ENCODE measurements around the gene TMA7B.
"Not testable (repeated sequence)": the region's sequence is repeated elsewhere in the genome, so short reads cannot be mapped to it uniquely, and the experiment has no call there.

TMA7B gene

DNA sequence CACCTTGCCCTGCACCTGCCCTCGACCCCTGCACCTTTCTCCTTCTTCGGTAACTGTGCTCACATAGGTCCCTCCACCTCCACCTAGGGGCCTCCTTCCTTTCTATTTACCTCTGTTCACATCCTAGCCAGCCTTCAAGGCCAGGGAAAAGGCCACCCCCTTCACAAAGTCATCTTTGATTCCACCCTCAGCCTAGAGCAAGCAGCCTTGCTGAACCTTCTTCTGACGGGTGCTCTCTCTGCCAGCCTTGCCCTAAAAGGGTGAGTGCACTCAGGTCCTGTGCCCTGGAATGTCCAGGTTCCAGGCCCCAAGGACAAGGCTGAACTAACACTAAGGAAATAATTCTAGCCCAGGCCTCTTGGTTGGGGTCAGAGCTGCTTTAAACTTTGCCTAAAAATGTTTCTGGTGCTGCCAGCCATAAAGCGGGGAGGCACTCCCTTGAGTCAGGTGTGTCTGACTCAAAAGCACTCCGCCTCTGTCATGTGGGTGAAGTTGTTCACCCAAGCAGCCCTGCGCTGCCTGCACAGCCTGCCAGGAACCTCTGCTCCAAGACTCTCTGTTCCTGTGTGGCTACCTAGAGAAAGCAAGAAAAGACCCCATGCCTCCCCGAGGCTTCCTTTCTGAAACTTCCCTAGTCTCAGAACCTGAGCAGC is 25.3 kb downstream of the TMA7B start:
- DNase-seq = no peak

- DNase-seq = no peak
Measured at GRCh38 chr22:39988386-39989114, 28.4 kb downstream of the TMA7B start.

DNA sequence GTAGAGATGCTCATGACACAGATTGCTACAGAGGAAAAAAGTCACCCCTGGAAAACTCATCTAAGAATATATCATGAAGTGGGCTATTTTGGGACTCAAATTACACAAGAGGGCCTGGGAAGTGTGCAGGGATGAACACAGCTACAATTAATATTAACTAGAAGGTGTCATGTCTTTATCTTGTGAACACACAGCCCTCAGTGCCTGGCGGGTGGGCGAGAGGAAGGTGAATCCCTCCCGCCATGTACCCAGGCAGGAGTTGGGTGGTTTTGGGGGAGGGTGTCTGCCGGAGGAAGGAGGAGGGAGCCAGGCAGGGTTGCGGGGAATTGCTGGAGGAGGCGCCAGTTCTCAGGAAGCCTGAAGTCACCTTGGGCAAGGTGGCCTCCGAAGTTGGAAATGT is 29.4 kb downstream of the TMA7B start:
- no peak for DNase-seq

GRCh38 chr22:39990686-39991085 is 30.5 kb downstream of the TMA7B start:
- DNase-seq = no peak

DNA sequence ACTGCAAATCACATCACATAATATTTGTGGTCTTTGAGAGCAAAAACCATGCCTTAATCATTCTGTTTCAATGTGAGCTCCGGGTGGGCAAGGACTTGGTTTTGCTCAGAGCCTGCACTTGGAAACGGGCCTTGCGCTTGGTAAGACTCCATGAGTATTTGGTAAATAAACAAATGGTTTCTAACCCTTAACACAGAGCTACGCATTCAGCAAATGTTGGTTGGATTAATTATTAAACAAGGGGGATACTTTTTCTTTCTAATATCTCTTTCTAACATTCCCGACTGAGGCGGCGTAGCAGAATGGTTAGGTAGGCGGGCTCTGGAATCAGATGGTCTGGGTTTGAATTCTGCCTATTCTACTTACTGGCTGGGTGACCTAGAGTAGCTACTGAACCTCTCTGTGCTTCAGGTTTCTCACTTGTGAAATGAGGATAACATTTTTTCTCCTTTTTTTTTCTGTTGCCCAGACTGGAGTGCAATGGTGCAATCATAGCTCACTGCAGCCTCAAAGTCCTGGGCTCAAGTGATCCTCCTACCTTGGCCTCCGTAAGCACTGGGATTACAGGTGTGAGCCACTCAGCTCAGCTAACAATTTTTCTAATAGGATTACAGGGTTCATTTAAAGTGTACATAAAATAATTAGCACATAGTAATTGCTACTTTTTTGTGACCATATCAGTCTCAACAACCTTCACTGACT is 31.1 kb downstream of the TMA7B start:
- DNase-seq = no peak

GRCh38 chr22:39992088-39992826 is 32.1 kb downstream of the TMA7B start:
- no peak for DNase-seq

- not testable (repeated sequence) for DNase-seq
Measured at GRCh38 chr22:39992894-39993293, 32.7 kb downstream of the TMA7B start.

DNA sequence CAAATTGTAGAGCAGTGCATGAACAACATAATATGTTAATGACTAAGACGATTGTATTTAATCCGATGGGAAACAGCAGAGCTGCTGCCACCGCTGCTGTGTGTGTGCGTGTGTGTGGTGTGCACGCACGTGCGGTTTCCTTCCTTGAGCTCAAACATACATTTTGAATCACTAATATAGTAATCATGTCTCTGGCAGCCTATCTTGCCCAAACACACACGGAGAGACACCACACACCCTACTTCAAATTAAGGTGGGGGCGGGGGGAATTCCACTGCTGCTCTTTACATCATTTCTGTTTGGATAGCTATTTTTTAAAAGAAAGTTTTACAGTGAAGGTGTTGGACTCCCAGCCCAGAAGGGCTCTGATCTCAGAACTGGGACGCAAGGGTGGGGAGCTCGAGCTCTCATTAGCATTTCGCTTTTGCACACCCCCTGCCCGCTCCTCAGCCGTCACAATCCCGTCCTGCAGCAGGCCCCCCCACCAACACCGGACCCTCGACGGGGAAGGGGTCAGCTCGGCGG is 33.9 kb downstream of the TMA7B start:
- DNase-seq = no peak

- no peak for DNase-seq
Measured at GRCh38 chr22:39994566-39995392, 34.6 kb downstream of the TMA7B start, which contains the start of gene FAM83F. FAM83F (plus strand) TSS chr22:39994954; CDS start chr22:39995043, 89 bp downstream.

DNA sequence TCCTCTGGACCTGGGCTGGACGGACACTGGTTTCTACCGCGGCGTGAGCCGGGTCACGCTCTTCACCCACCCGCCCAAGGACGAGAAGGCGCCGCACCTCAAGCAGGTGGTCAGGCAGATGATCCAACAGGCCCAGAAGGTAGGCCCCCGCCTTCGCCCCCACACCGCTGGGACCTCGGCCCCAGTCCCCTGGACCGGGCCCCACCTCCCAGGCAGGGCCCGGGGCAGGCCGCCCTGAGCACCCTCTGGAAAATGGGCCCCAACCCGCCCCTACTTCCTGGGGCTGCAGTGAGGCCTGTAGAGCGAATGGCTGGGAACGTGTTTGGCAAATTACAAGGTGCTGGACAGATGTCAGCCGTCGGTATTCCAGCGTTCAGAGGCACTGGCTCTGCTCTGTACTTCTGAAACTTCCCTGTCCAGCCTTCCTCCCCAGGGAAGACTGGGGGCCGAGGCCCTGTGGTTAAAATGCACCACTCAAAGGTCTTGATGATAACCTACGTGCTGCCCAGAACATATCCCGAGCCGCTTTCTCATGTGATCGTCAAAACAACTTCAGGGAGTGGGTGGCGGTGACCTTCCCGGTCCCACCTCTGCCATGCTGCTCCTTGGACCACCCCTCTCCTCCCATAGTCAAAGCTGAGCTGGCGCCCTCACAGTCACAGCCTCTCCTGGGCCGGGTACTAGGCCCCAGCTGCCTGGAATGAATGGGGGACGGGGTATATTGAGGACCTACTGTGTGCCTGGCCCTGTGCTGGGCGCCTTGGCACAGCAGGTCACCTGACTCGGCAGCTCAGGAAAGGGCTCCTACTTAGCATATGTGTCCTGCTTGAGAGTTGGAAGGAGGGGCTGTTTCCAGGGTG is 35.4 kb downstream of the TMA7B start:
- DNase-seq = no peak

- no peak for DNase-seq
Measured at GRCh38 chr22:39996732-39997131, 36.5 kb downstream of the TMA7B start.

DNA sequence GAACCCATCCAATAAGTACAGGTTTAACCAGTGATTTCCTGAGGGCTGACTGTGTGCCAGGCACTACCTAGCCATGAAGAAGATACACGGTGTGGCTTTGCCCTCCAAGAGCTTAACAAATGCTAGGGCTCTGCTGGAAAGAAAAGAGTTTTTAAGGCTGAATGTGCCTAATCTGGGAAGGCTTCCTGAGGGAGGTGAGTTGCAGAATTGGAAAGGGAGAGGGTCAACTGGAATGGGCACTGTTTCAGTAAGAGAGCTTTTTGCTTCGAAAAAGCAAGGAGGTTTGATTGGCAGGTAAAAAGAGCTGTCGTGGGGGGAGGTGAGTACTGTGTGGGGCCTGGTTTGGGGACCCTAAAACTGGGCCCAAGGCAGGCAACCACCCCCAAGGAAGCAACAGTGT is 37.2 kb downstream of the TMA7B start:
- no peak for DNase-seq

- DNase-seq = peak; percentile 36
Measured at GRCh38 chr22:39997939-39998726, 37.9 kb downstream of the TMA7B start.

DNA sequence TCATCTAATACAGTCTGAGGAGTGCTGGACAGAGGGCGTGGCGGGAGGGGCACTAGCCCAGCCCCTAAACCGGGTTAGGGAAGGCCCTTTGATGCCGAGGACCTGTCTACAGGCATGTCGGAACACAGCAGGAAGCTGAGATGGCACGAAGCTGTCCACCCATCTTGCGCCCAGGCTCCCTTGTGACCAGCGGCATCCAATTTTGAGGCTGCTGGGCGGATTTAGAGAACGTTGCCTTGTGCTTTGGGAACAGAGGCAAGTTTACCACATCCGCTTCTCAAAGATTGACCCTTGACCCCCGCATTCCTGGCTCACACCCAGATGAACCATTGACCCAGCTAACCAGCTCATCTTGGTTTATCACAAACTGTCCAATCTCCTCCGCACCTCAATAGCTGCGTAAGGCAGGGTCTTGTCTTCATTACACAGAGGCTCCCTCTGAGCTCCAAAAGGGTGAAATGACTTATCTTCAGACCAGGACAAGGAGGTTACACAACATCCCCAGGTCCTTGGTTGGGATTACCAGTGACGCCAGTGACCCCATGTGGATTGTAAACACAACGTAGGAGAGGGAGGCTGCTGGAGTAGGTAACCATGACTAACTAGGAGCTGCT is 39.1 kb downstream of the TMA7B start:
- peak; percentile 36 for DNase-seq

- DNase-seq = no peak
Measured at GRCh38 chr22:40000171-40000570, 40.0 kb downstream of the TMA7B start.

GRCh38 chr22:40001106-40001505 is 40.9 kb downstream of the TMA7B start:
- no peak for DNase-seq

DNA sequence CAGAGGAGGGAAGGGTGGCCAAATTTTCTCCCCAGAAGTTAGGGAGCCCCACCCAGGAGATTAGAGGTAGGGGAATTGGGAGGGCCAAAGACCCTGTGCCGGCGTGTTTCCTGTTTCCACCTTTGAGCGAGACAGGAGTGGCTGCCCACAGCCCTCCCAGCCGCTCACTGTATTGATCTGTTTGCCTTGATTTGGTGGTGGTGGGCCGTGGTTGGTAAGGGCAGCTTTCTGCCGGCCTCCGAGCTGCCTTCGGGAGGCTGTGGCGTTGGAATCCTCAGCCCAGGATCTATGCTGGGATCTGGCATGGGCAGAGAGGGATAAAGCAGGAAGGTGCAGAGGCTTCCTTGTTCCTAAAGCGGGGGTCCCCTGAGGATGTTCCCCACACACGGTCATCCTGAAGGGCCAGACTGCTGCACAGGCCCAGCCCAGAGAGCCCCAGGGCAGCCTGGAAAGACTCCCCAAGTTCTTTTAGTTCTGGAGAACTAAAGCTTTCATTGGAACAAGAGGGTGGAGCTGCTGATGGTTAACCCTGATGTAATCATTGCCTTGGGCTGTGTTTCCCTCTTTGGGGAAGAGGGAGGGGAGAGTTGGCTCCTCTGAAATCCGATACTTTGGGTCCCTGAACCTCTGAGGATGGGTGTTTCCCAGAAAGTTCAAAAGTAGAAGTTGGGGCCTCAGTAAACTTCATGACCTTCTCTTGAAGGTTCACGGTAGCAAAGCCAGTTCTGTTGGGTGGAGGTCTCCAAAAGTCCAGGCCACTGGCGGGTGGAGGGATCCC is 41.8 kb downstream of the TMA7B start:
- peak; percentile 29 for DNase-seq

- no peak for DNase-seq
Measured at GRCh38 chr22:40002935-40003715, 42.9 kb downstream of the TMA7B start.
